Brain pericyte (primary cell): ENCODE results near the gene DNAH11.
"Not testable (repeated sequence)": the region's sequence is repeated elsewhere in the genome, so short reads cannot be mapped to it uniquely, and the experiment has no call there.

Experiments
- DNase-seq: peaks from one replicate; pipeline ENCODE4 v3.0.0-alpha.2; 2012; ENCODE audit warnings: low read depth, low spot score

The DNAH11 gene

DNA sequence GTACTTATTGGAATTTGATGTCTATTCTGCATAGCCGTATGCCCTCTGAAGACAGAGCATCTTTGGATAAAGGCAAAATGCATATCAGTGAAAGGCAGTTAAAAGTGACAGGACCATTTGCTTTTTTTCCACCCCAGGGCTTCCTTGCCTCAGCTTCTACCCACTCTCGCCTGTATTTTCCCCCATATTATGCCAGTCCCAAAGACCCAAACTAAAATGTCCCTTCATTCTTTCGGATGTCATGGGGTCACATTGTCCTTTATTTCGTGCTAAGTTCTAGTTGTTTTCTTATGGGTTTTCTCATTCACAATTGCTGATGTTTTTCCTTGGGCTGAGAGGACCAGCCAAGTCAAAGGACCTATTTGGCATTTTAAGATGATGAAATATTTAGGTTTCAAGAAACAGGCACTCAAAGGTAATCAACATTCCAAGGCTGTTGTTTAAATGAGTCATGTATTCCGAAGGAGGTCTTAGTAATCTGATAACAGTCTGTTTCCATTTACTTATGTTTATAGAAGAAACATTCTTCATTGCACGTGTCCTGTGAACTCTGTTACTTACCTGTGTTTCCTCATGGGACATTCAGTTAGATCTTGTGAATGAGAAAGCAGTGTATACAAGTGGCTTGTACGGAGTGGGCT lies 74.1 kb downstream of the DNAH11 start:
- no peak for DNase-seq

DNA sequence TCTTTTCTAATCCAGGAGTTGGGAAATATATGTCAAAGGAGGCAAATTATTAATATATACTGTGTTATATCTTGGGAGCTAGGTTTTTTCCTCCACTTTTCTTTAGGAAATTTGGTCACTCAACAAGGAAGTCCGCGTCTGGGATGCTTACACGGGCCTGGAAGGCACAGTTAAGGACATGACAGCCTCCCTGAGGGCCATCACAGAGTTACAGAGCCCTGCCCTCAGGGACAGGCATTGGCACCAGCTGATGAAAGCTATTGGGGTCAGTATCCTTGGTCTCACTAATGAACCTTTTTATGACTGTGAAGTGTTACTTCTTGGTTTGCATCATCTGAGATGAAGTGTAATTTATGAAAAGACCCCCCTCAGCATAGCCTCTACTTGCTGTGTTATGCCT lies 74.7 kb downstream of the DNAH11 start:
- no peak for DNase-seq

- no peak for DNase-seq
Observed at GRCh38 chr7:21617916-21618390, 75.1 kb downstream of the DNAH11 start.

- no peak for DNase-seq
Observed at GRCh38 chr7:21618706-21619105, 75.9 kb downstream of the DNAH11 start.

DNA sequence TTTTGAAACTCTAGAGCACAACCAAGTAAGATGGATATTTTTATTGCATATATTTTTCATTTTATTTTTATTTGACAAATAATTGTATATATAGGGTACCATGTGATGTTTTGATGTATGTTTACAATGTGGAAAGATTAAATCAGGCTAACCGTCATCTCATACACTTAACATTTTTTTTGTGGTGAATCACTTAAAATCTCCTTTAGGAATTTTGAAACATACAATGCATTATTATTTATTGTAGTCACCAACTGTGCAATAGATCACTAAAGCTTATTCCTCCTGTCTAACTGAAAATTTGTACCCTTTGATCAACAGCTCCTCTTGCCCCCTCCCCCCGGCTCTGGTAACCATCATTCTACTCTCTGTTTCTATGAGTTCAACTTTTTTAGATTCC lies 77.2 kb downstream of the DNAH11 start:
- no peak for DNase-seq

GRCh38 chr7:21624320-21624719 lies 81.5 kb downstream of the DNAH11 start:
- DNase-seq: no peak

DNA sequence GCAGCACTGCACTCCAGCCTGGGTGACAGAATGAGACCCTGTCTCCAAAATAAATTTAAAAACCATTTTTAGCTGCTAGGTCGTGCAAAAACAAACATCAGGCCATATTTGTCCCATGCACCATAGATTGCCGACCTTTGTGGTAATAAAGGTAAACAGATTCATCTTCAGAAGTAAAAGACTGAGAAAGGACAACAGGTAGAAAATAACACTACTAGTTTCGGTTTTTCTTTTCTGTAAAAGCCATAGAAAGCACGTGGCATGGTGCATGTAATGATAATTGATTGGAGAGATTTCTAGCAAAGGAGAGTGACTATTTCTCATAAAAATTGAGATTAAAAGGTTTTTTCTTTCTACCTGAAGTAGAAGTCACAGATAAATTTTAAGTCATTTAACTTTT lies 93.9 kb downstream of the DNAH11 start:
- no peak for DNase-seq

GRCh38 chr7:21639206-21639868 lies 96.5 kb downstream of the DNAH11 start:
- DNase-seq: no peak

GRCh38 chr7:21640105-21640504 lies 97.3 kb downstream of the DNAH11 start:
- no peak for DNase-seq

DNA sequence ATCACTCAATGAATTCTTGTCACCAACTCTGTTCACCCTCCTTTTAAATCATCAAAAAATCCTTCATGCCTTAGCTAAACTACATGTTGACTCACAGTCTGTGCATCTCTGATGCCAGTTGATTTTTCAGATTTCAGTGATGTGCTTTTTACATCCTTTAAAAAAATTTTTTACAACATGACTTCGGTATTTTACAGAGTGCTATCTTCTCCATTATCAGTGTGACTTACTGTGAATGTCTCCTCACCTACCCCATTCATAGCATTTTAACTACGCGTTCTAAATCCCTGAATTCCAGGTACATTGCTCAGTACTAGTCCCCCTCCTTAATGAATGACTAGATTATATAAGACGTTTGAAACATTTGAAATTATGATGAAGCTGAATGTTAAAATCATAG lies 98.7 kb downstream of the DNAH11 start:
- no peak for DNase-seq

- DNase-seq: no peak
Observed at GRCh38 chr7:21642422-21642821, 99.6 kb downstream of the DNAH11 start.

GRCh38 chr7:21651697-21652096 lies 108.9 kb downstream of the DNAH11 start:
- DNase-seq: no peak

DNA sequence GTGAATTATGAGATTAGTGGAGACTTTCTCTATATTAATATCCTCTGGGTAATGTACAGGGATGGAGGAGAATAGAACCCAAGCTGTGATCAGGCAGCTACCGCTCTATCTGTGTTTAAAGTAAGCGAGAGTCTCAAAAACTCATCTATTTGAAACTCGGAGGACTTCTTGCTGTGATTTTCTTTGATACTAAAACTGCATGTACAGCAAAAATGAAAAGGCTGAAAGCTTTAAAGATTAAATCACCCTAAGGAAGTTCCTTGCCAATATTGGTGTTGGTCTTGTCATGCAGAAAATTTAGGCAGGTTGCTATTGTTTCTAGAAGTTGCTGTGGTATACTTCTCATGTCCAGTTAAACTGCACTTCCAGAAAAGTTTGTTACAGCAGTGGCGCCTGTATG lies 110.8 kb downstream of the DNAH11 start:
- no peak for DNase-seq

GRCh38 chr7:21656081-21656480 lies 113.2 kb downstream of the DNAH11 start:
- DNase-seq: no peak

DNA sequence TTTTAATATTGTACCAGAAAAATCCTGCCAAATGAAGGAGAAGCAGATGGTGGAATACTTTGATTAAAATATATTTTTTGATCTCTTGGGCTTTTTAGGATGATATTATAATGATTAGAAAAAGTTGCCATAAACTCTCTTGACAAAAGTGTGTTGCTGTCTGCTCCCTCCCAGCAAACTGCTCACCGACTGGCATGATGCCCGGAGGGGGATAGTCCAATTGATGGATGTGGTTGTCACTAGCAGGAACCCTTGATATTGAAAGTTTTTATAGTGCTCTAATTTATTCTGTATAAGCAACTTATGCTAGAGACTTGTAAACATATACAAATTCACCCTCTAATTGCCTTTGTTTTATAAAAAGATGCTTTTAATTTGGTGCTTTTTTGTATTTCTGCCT lies 114.0 kb downstream of the DNAH11 start:
- DNase-seq: no peak

DNA sequence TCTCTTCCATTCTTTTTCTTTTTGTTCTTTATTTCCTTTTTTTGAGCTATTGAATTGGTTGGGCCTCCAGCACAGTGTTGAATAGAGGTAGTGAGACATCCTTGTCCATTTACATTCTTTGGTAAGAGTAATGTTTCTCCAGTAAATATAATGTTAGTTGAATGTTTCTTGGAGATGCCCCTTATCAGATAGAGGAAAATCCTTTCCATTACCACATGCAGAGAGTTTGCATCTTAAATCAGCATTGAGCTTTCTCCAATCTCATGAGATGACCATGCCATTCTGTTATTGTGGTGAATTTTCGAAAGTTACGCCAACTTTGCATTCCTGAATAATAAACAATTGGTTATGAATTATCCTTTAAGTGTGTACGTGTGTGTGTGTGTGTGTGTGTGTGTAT lies 127.7 kb downstream of the DNAH11 start:
- no peak for DNase-seq

GRCh38 chr7:21671859-21672258 lies 129.0 kb downstream of the DNAH11 start:
- DNase-seq: no peak

- DNase-seq: no peak
Observed at GRCh38 chr7:21675255-21675654, 132.4 kb downstream of the DNAH11 start.

- DNase-seq: no peak
Observed at GRCh38 chr7:21690705-21691104, 147.9 kb downstream of the DNAH11 start.

- DNase-seq: not testable (repeated sequence)
Observed at GRCh38 chr7:21691146-21691545, 148.3 kb downstream of the DNAH11 start.

DNA sequence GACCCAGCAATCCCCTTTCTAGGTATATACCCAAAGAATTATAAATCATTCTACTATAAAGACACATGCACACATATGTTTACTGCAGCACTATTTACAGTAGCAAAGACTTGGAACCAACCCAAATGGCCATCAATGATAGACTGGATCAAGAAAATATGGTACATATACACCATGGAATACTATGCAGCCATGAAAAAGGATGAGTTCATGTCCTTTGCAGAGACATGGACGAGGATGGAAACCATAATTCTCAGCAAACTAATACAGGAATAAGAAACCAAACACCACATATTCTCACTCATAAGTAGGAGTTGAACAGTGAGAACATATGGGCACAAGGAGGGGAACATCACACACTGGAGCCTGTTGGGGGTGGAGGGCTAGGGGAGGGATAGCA lies 157.7 kb downstream of the DNAH11 start:
- not testable (repeated sequence) for DNase-seq

DNA sequence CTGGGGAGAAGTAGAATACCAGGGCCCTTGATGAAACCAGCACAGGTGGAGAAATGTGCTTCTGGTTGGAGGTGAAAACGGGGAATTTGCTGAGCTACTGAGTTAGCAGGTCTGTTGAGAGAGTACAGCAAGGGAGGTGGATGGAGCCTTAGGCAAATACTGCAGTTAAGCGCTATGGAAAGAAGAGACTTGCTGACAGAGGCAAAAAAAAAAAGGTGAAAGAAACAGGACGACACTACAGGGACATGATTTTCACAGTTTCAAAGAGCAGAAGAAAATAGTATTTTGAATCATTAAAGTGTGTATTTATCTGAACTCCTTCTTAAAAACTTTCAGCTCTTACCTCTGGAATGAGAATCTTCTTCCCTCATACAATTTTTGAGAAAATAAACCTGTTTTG lies 159.5 kb downstream of the DNAH11 start:
- DNase-seq: no peak

- DNase-seq: no peak
Observed at GRCh38 chr7:21704359-21704758, 161.5 kb downstream of the DNAH11 start.

GRCh38 chr7:21706131-21706530 lies 163.3 kb downstream of the DNAH11 start:
- DNase-seq: no peak
